ENCODE measurements around the gene SPATA6L.

GRCh38 chr9:4662108-4662988 is 3.9 kb downstream of the SPATA6L start, which contains the start of gene PLPP6:
- TF ChIP-seq, protein P1, sequence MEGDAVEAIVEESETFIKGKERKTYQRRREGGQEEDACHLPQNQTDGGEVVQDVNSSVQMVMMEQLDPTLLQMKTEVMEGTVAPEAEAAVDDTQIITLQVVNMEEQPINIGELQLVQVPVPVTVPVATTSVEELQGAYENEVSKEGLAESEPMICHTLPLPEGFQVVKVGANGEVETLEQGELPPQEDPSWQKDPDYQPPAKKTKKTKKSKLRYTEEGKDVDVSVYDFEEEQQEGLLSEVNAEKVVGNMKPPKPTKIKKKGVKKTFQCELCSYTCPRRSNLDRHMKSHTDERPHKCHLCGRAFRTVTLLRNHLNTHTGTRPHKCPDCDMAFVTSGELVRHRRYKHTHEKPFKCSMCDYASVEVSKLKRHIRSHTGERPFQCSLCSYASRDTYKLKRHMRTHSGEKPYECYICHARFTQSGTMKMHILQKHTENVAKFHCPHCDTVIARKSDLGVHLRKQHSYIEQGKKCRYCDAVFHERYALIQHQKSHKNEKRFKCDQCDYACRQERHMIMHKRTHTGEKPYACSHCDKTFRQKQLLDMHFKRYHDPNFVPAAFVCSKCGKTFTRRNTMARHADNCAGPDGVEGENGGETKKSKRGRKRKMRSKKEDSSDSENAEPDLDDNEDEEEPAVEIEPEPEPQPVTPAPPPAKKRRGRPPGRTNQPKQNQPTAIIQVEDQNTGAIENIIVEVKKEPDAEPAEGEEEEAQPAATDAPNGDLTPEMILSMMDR (IDR thresholded peaks at IDR 0.05): peak; percentile 9 to 68 (median 58)
- TF ChIP-seq POLR2A (IDR thresholded peaks at IDR 0.05): peak in 1 of 2 donors; percentile 86

Measured in thyroid gland (tissue), 4 donors.